Measurements from ENCODE around the gene GMNN. TPM values are rescaled to one million over a fixed set of nuclear protein-coding genes. Genes with fewer than 3 reads are reported as not detected.
A peak's percentile ranks its signal among the peaks of the same experiment; 100 is the strongest.

GMNN gene
- total RNA-seq, 1 experiment from 2014 or later, result 98.5 TPM

- TF ChIP-seq TCF7 (CRISPR knock-in tag; IDR thresholded peaks at IDR 0.05; ENCODE audit: low read depth) (no peak), ZNF138 (CRISPR knock-in tag; conservative IDR thresholded peaks at IDR 0.05) (no peak), TP53 (CRISPR knock-in tag; IDR thresholded peaks at IDR 0.05) (no peak), MAX (CRISPR knock-in tag; IDR thresholded peaks at IDR 0.05) (no peak), ZNF263 (CRISPR knock-in tag; IDR thresholded peaks at IDR 0.05; ENCODE audit: low read depth) (no peak), ZNF281 (CRISPR knock-in tag; IDR thresholded peaks at IDR 0.05) (no peak), TEAD1 (CRISPR knock-in tag; IDR thresholded peaks at IDR 0.05) (no peak), JAZF1 (CRISPR knock-in tag; IDR thresholded peaks at IDR 0.05) (no peak), NFYB (CRISPR knock-in tag; conservative IDR thresholded peaks at IDR 0.05; ENCODE audit: low read depth) (no peak)
Observed at GRCh38 chr6:24777227-24777626, 2.5 kb downstream of the GMNN start (continued).

GRCh38 chr6:24778121-24778520, 3.4 kb downstream of the GMNN start:
- POLR2A ChIA-PET, result no interaction called here

GRCh38 chr6:24778878-24779277, 4.1 kb downstream of the GMNN start:
- CTCF ChIA-PET, result interaction anchor here (1.6 kb wide), 1 partner anchor 239 kb away, joined by 5 read pairs; no protein-coding TSS in a partner anchor
- H3K4me3 Mint-ChIP-seq, result no peak overlapping the region
- no peak for DNase-seq (ENCODE audit: low spot score)
- TF ChIP-seq KAT7 (CRISPR knock-in tag; IDR thresholded peaks at IDR 0.05; ENCODE audit: borderline replicate concordance) (no peak), ETV6 (CRISPR knock-in tag; IDR thresholded peaks at IDR 0.05) (no peak), TEAD4 (CRISPR knock-in tag; IDR thresholded peaks at IDR 0.05) (no peak), CDX4 (CRISPR knock-in tag; IDR thresholded peaks at IDR 0.05; ENCODE audit: borderline replicate concordance) (no peak), ESRRA (CRISPR knock-in tag; IDR thresholded peaks at IDR 0.05; ENCODE audit: borderline replicate concordance) (no peak), PRDM15 (CRISPR knock-in tag; IDR thresholded peaks at IDR 0.05) (no peak), E2F5 (CRISPR knock-in tag; IDR thresholded peaks at IDR 0.05) (no peak), ERG (CRISPR knock-in tag; IDR thresholded peaks at IDR 0.05) (no peak), ZNF425 (CRISPR knock-in tag; conservative IDR thresholded peaks at IDR 0.05) (no peak), FOXK1 (CRISPR knock-in tag; IDR thresholded peaks at IDR 0.05) (no peak), NFATC4 (CRISPR knock-in tag; IDR thresholded peaks at IDR 0.05) (no peak), RELA (CRISPR knock-in tag; IDR thresholded peaks at IDR 0.05; ENCODE audit: borderline replicate concordance) (no peak), ZNF232 (CRISPR knock-in tag; IDR thresholded peaks at IDR 0.05) (no peak)

More at GRCh38 chr6:24778121-24778520, 3.4 kb downstream of the GMNN start:
- ATAC-seq (no peak), DNase-seq (ENCODE audit: low spot score) (no peak)
- Mint-ChIP-seq H3K27ac (no peak overlapping the region; the same call in 1 of the 2 replicates), H3K4me3 (peak overlapping the region; percentile 39), H3K27me3 (ENCODE audit: low read depth) (no peaks in the 10 kb centered on the region), H3K9me3 (no peaks in the 10 kb centered on the region), H3K36me3 (peaks cover 46% of the 10 kb centered on the region), H3K4me1 (peaks cover 21% of the 10 kb centered on the region)
- TF ChIP-seq ZNF416 (CRISPR knock-in tag; IDR thresholded peaks at IDR 0.05) (no peak), GABPB1 (CRISPR knock-in tag; IDR thresholded peaks at IDR 0.05) (0 out of 2 replicates have a peak, but pooled peaks have one; percentile 11)
- CTCF ChIA-PET, result interaction anchor here (1.6 kb wide), 1 partner anchor 240 kb away, joined by 5 read pairs; no protein-coding TSS in a partner anchor

More at GRCh38 chr6:24778878-24779277, 4.1 kb downstream of the GMNN start:
- no peaks in the 10 kb centered on the region for H3K9me3 Mint-ChIP-seq
- peaks cover 21% of the 10 kb centered on the region for H3K4me1 Mint-ChIP-seq
- no peak for ATAC-seq
- H3K27ac Mint-ChIP-seq, result no peak overlapping the region
- POLR2A ChIA-PET, result no interaction called here
- peaks cover 51% of the 10 kb centered on the region for H3K36me3 Mint-ChIP-seq
- H3K27me3 Mint-ChIP-seq (ENCODE audit: low read depth), result no peaks in the 10 kb centered on the region
